GM12878 (cell line): ENCODE results near the gene ZFR. TPM values are rescaled to one million over a fixed set of nuclear protein-coding genes. Genes with fewer than 3 reads are reported as not detected.

Experiments
- ATAC-seq: fragments of 200-7000 bp; cut with Tn5 transposase; 3 replicates; pipeline ENCODE4 v1.9.1; 2020; ENCODE audit warnings: mild to moderate bottlenecking, moderate library complexity
- BruUV-seq: library from RNA; stranded (reverse); fragments of 400-500 nt; replicated peaks from 2 replicates; lab custom pipeline; 2021; lab: Mats Ljungman, UMichigan
- CTCF ChIA-PET: fragments of 300-600 bp; sonication (Branson Sonifier 250); formaldehyde crosslinking; extraction: SDS; loops from one replicate; lab custom pipeline; 2021; ENCODE audit warnings: inconsistent platforms; lab: Yijun Ruan, JAX
- POLR2A ChIA-PET: fragments of 350-600 bp; formaldehyde crosslinking; extraction: SDS; loops from one replicate; lab custom pipeline; 2021; ENCODE audit warnings: inconsistent platforms; lab: Charles Lee
- RAD21 ChIA-PET: fragments of 300-600 bp; sonication (Branson Sonifier 250); formaldehyde crosslinking; loops from one replicate; lab custom pipeline; 2023; ENCODE audit warnings: antibody characterized with exemption; ENCODE audit not compliant: unreplicated experiment; lab: Charles Lee
- SMC1A ChIA-PET: fragments of 300-600 bp; sonication (Branson Sonifier 250); formaldehyde crosslinking; loops from one replicate; lab custom pipeline; 2023; ENCODE audit not compliant: unreplicated experiment, uncharacterized antibody; lab: Charles Lee
- DNase-seq: peaks from one replicate; pipeline ENCODE4 v3.0.0-alpha.2; 2011; ENCODE audit warnings: low read depth, low spot score
- FAIRE-seq: peaks from 3 replicates; lab custom pipeline; 2011; peaks lifted over from hg19 to GRCh38; lab: Jason Lieb, UNC
- H2AFZ ChIP-seq: 2 replicates; pipeline ENCODE4 v1.6.0; 2011; ENCODE audit warnings: low read depth, low read length, control low read depth; ENCODE audit not compliant: control insufficient read depth
- H3K27ac ChIP-seq: 2 replicates; pipeline ENCODE4 v1.5.1; 2011; ENCODE audit warnings: control low read depth; ENCODE audit not compliant: control insufficient read depth, insufficient read depth
- H3K27me3 ChIP-seq, 2 experiments: replicated peaks in 1 of 2; 2 replicates each; pipeline versions ENCODE4 v1.6.0 to v1.6.1; 2011; ENCODE audit warnings: low read length in 1 of 2; ENCODE audit not compliant: control insufficient read depth in 2 of 2, insufficient read depth in 2 of 2
- H3K36me3 ChIP-seq, 2 experiments: 2 replicates each; pipeline ENCODE4 v1.5.1; 2011; ENCODE audit warnings: low read length in 1 of 2; ENCODE audit not compliant: control insufficient read depth in 2 of 2, insufficient read depth in 2 of 2
- H3K4me1 ChIP-seq: 2 replicates; pipeline ENCODE4 v1.6.1; 2011; ENCODE audit warnings: mild to moderate bottlenecking, low read length, moderate library complexity, mixed read lengths; ENCODE audit not compliant: control insufficient read depth, insufficient read depth
- H3K4me2 ChIP-seq: 2 replicates; pipeline ENCODE4 v1.6.0; 2011; ENCODE audit warnings: control low read depth; ENCODE audit not compliant: control insufficient read depth, insufficient read depth
- H3K4me3 ChIP-seq: fragments of 200-600 bp; sonication (generic); 2 replicates; pipeline ENCODE4 v1.5.1; 2016
- H3K79me2 ChIP-seq: 2 replicates; pipeline ENCODE4 v1.6.0; 2011; ENCODE audit warnings: low read length; ENCODE audit not compliant: control insufficient read depth, insufficient read depth
- H3K9ac ChIP-seq: 2 replicates; pipeline ENCODE4 v1.8.0; 2011; ENCODE audit warnings: low read length, control low read depth, mixed read lengths; ENCODE audit not compliant: control insufficient read depth, insufficient read depth
- H3K9me3 ChIP-seq: replicated peaks from 3 replicates; pipeline ENCODE4 v1.5.1; 2011; ENCODE audit warnings: mild to moderate bottlenecking, low read length; ENCODE audit not compliant: control insufficient read depth, insufficient read depth
- H4K20me1 ChIP-seq: 2 replicates; pipeline ENCODE4 v1.6.0; 2011; ENCODE audit not compliant: control insufficient read depth, insufficient read depth
- CHD1 ChIP-seq: IDR thresholded peaks from 2 replicates; pipeline ENCODE4 v1.6.1; 2012; ENCODE audit warnings: low read depth, low read length, improper control_type of control experiment
- FOXK2 ChIP-seq: fragments of 450-650 bp; IDR thresholded peaks from 2 replicates; pipeline ENCODE4 v1.6.1; 2017; ENCODE audit warnings: mild to moderate bottlenecking, moderate library complexity
- IKZF1 ChIP-seq: fragments of 450-650 bp; conservative IDR thresholded peaks from 2 replicates; pipeline ENCODE4 v1.6.1; 2017; ENCODE audit warnings: antibody characterized with exemption, mild to moderate bottlenecking
- IRF4 ChIP-seq: IDR thresholded peaks from 2 replicates; pipeline ENCODE4 v1.6.1; 2011; ENCODE audit warnings: low read depth, low read length
- MYB ChIP-seq: fragments of 150-350 bp; IDR thresholded peaks from 2 replicates; pipeline ENCODE4 v1.6.1; 2014; ENCODE audit warnings: mild to moderate bottlenecking, low read depth, low read length, borderline replicate concordance
- MYC ChIP-seq: IDR thresholded peaks from 2 replicates; pipeline ENCODE4 v1.6.1; 2011; ENCODE audit warnings: mild to moderate bottlenecking, low read length, moderate library complexity, inconsistent platforms; ENCODE audit not compliant: insufficient read depth, insufficient replicate concordance, insufficient read length, severe bottlenecking
- PAX5 ChIP-seq: IDR thresholded peaks from 2 replicates; pipeline ENCODE4 v1.6.1; 2011; ENCODE audit warnings: low read depth, low read length, borderline replicate concordance
- PKNOX1 ChIP-seq: fragments of 450-650 bp; IDR thresholded peaks from 2 replicates; pipeline ENCODE4 v1.6.1; 2016; ENCODE audit warnings: mild to moderate bottlenecking
- SMC3 ChIP-seq: IDR thresholded peaks from 2 replicates; pipeline ENCODE4 v1.6.1; 2011; ENCODE audit warnings: low read length, improper control_type of control experiment, borderline replicate concordance
- SUPT20H ChIP-seq: IDR thresholded peaks from 2 replicates; pipeline ENCODE4 v1.6.1; 2011; ENCODE audit warnings: low read depth, mild to moderate bottlenecking, low read length, moderate library complexity, borderline replicate concordance; ENCODE audit not compliant: control insufficient read depth
- TCF3 ChIP-seq: IDR thresholded peaks from 2 replicates; pipeline ENCODE4 v1.6.1; 2012; ENCODE audit warnings: low read depth, mild to moderate bottlenecking, low read length, borderline replicate concordance; ENCODE audit not compliant: insufficient read depth
- ZBED1 ChIP-seq: IDR thresholded peaks from 2 replicates; pipeline ENCODE4 v1.6.1; 2016; ENCODE audit warnings: borderline replicate concordance
- WGBS: methylation state at CpG from one replicate; pipeline ENCODE4 v1.1.6; 2016; ENCODE audit warnings: low lambda C conversion rate; ENCODE audit not compliant: insufficient replicate concordance, insufficient coverage; ENCODE audit errors: missing lambda C conversion rate; 5-methylcytosine and 5-hydroxymethylcytosine counted together
- in situ Hi-C: fragments of 300-500 bp; cut with MboI; formaldehyde crosslinking; loops from 9 replicates; pipeline ENCODE4 v1.14.3; 2018; ENCODE audit warnings: mixed read lengths
- intact Hi-C: fragments of 100-400 bp; cut with micrococcal nuclease; formaldehyde crosslinking; loops from one replicate; pipeline ENCODE4 v1.14.2; 2022; ENCODE audit not compliant: unreplicated experiment
- polyA plus RNA-seq, 11 experiments: library from polyadenylated mRNA; depleted of rRNA in 4 of 11; unstranded in 6 of 11; stranded (reverse) in 5 of 11; fragments of >200 nt; fragmentation: Nextera tagmentation in 4 of 11; fragmentation: Illumina TruSeq in 1 of 11; extraction: Ambion mirVana in 4 of 11; extraction: Trizol in 1 of 11; gene quantifications; 1 replicate in 1 of 11; 2 replicates in 10 of 11; pipeline versions ENCODE4 v1.2.1 to v1.2.3, GENCODE V29; 2011 to 2016; ENCODE audit warnings: inconsistent platforms in 2 of 11, missing spikeins in 2 of 11, low read depth in 1 of 11
- total RNA-seq, 4 experiments: library from RNA; depleted of rRNA in 3 of 4; stranded (reverse); fragments of >200 nt in 3 of 4; fragmentation: Illumina TruSeq in 1 of 4; extraction: Trizol in 1 of 4; gene quantifications; 2 replicates each; pipeline versions ENCODE4 v1.2.1 to v1.2.3, GENCODE V29; 2013 to 2021
- TF ChIP-seq, protein P1 (sequence below): fragments of 450-650 bp; IDR thresholded peaks from 2 replicates; pipeline ENCODE4 v1.6.1; 2017; ENCODE audit warnings: low read depth, mild to moderate bottlenecking, moderate library complexity
- TF ChIP-seq, protein P2 (sequence below): fragments of 450-650 bp; IDR thresholded peaks from 2 replicates; pipeline ENCODE4 v1.6.1; 2017; ENCODE audit warnings: borderline replicate concordance
- TF ChIP-seq, protein P3 (sequence below): IDR thresholded peaks from 2 replicates; pipeline ENCODE4 v1.6.1; 2012; ENCODE audit warnings: mild to moderate bottlenecking, low read depth, low read length

The ZFR gene
- total and polyA plus RNA-seq, 10 of the 15 experiments (the other 5 are each of a cell fraction or from before 2014, with no cell fraction given), result 33.7 to 90.6 (median 72.9) TPM

- H3K36me3 ChIP-seq, result no peaks in the 10 kb centered on the region
- no TSS peak for BruUV-seq
- SMC1A ChIA-PET, result interaction anchor here (5.6 kb wide), 1 partner anchor 100 kb away, joined by 153 read pairs; no protein-coding TSS in a partner anchor
- RAD21 ChIA-PET, result interaction anchor here (6.2 kb wide), 1 partner anchor 100 kb away, joined by 172 read pairs; no protein-coding TSS in a partner anchor
- POLR2A ChIA-PET, result no interaction called here
- WGBS, result 79% methylated on average over 1 of the region's 1 CpG
- H4K20me1 ChIP-seq, result no peaks in the 10 kb centered on the region
- H3K4me2 ChIP-seq, result no peak overlapping the region
- H3K27ac ChIP-seq, result no peak overlapping the region
- H3K9ac ChIP-seq, result no peak overlapping the region
- TF ChIP-seq, protein P1, sequence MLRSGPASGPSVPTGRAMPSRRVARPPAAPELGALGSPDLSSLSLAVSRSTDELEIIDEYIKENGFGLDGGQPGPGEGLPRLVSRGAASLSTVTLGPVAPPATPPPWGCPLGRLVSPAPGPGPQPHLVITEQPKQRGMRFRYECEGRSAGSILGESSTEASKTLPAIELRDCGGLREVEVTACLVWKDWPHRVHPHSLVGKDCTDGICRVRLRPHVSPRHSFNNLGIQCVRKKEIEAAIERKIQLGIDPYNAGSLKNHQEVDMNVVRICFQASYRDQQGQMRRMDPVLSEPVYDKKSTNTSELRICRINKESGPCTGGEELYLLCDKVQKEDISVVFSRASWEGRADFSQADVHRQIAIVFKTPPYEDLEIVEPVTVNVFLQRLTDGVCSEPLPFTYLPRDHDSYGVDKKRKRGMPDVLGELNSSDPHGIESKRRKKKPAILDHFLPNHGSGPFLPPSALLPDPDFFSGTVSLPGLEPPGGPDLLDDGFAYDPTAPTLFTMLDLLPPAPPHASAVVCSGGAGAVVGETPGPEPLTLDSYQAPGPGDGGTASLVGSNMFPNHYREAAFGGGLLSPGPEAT, result no peak
- TF ChIP-seq ZBED1 (no peak), PAX5 (no peak), IKZF1 (no peak), PKNOX1 (no peak), SMC3 (no peak), TCF3 (no peak), IRF4 (no peak), FOXK2 (no peak), MYC (no peak), CHD1 (no peak), MYB (no peak), SUPT20H (no peak)
- TF ChIP-seq, protein P2, sequence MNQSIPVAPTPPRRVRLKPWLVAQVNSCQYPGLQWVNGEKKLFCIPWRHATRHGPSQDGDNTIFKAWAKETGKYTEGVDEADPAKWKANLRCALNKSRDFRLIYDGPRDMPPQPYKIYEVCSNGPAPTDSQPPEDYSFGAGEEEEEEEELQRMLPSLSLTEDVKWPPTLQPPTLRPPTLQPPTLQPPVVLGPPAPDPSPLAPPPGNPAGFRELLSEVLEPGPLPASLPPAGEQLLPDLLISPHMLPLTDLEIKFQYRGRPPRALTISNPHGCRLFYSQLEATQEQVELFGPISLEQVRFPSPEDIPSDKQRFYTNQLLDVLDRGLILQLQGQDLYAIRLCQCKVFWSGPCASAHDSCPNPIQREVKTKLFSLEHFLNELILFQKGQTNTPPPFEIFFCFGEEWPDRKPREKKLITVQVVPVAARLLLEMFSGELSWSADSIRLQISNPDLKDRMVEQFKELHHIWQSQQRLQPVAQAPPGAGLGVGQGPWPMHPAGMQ, result no peak
- TF ChIP-seq, protein P3, sequence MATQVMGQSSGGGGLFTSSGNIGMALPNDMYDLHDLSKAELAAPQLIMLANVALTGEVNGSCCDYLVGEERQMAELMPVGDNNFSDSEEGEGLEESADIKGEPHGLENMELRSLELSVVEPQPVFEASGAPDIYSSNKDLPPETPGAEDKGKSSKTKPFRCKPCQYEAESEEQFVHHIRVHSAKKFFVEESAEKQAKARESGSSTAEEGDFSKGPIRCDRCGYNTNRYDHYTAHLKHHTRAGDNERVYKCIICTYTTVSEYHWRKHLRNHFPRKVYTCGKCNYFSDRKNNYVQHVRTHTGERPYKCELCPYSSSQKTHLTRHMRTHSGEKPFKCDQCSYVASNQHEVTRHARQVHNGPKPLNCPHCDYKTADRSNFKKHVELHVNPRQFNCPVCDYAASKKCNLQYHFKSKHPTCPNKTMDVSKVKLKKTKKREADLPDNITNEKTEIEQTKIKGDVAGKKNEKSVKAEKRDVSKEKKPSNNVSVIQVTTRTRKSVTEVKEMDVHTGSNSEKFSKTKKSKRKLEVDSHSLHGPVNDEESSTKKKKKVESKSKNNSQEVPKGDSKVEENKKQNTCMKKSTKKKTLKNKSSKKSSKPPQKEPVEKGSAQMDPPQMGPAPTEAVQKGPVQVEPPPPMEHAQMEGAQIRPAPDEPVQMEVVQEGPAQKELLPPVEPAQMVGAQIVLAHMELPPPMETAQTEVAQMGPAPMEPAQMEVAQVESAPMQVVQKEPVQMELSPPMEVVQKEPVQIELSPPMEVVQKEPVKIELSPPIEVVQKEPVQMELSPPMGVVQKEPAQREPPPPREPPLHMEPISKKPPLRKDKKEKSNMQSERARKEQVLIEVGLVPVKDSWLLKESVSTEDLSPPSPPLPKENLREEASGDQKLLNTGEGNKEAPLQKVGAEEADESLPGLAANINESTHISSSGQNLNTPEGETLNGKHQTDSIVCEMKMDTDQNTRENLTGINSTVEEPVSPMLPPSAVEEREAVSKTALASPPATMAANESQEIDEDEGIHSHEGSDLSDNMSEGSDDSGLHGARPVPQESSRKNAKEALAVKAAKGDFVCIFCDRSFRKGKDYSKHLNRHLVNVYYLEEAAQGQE, result no peak
- no peaks in the 10 kb centered on the region for H3K9me3 ChIP-seq
- H3K79me2 ChIP-seq, result no peaks in the 10 kb centered on the region
- no peaks in the 10 kb centered on the region for H3K27me3 ChIP-seq
- H3K4me1 ChIP-seq, result 0 out of 2 replicates have a peak, but pooled peaks cover 4% of the 10 kb centered on the region
- DNase-seq (no peak), FAIRE-seq (no peak), ATAC-seq (no peak)
- in situ Hi-C loops (no loop called here), intact Hi-C loops (no loop called here)
- CTCF ChIA-PET, result interaction anchor here (1.5 to 10.9 kb wide), 2 partner anchors 23 to 101 kb away, joined by 3 to 339 read pairs; no protein-coding TSS in a partner anchor
- H2AFZ ChIP-seq, result no peak overlapping the region
- no peak overlapping the region for H3K4me3 ChIP-seq
Observed at GRCh38 chr5:32332361-32332760, 112.2 kb downstream of the ZFR start.
